B cell (primary cell): Measurements from ENCODE around the gene EMX2. TPM values are rescaled to one million over a fixed set of nuclear protein-coding genes. Genes with fewer than 3 reads are reported as not detected.

Experiments used
- ATAC-seq: fragments of 200-7000 bp; cut with Tn5 transposase; one replicate; pipeline ENCODE4 v1.10.0; 2021; ENCODE audit warnings: low read depth, mild to moderate bottlenecking, moderate number of reproducible peaks, moderate library complexity
- CTCF ChIA-PET: fragments of 350-600 bp; sonication (Branson Sonifier 250); formaldehyde crosslinking; loops from one replicate; lab custom pipeline; 2021; ENCODE audit warnings: antibody characterized with exemption, inconsistent platforms; lab: Charles Lee
- POLR2A ChIA-PET: fragments of 350-600 bp; sonication (Branson Sonifier 250); formaldehyde crosslinking; loops from one replicate; lab custom pipeline; 2021; ENCODE audit warnings: antibody characterized with exemption; lab: Charles Lee
- DNase-seq: peaks from one replicate; pipeline ENCODE4 v3.0.0; 2013
- H2AFZ ChIP-seq: 2 replicates; pipeline ENCODE4 v1.6.1; 2012; ENCODE audit warnings: mild to moderate bottlenecking, low read depth, low read length; ENCODE audit not compliant: insufficient read depth, poor library complexity, severe bottlenecking
- H3K27ac ChIP-seq, 2 donors: 1 replicate in 1 of 2; 2 replicates in 1 of 2; pipeline ENCODE4 v1.5.1; 2012 to 2013; ENCODE audit warnings: low read length in 2 of 2, mild to moderate bottlenecking in 2 of 2, moderate library complexity in 1 of 2
- H3K27me3 ChIP-seq, 4 experiments: fragments of 200-600 bp in 1 of 4; sonication (generic) in 1 of 4; replicated peaks in 1 of 4; 1 replicate in 2 of 4; 2 replicates in 2 of 4; pipeline versions ENCODE4 v1.6.1 to v1.7.0; 2013 to 2016; ENCODE audit warnings: low read length in 3 of 4, mild to moderate bottlenecking in 2 of 4, mixed read lengths in 1 of 4, moderate library complexity in 1 of 4; ENCODE audit not compliant: insufficient read depth in 4 of 4, control insufficient read depth in 3 of 4; ENCODE audit errors: control extremely low read depth in 1 of 4
- H3K36me3 ChIP-seq, 2 experiments: replicated peaks in 1 of 2; 1 replicate in 1 of 2; 2 replicates in 1 of 2; pipeline versions ENCODE4 v1.6.1 to v1.7.1; 2013; ENCODE audit warnings: low read length in 1 of 2; ENCODE audit not compliant: insufficient read depth in 2 of 2, control insufficient read depth in 1 of 2; ENCODE audit errors: control extremely low read depth in 1 of 2, extremely low read depth in 1 of 2
- H3K4me1 ChIP-seq, 2 donors: fragments of 200-600 bp in 1 of 2; sonication (generic) in 1 of 2; 1 replicate in 1 of 2; 2 replicates in 1 of 2; pipeline versions ENCODE4 v1.5.1 to v1.6.1; 2013 to 2017; ENCODE audit warnings: low read length in 2 of 2; ENCODE audit not compliant: control insufficient read depth in 2 of 2, insufficient read depth in 2 of 2
- H3K4me2 ChIP-seq: replicated peaks from 2 replicates; pipeline ENCODE3; 2012; ENCODE audit warnings: mild to moderate bottlenecking, low read depth, low read length; ENCODE audit not compliant: poor library complexity, severe bottlenecking
- H3K4me3 ChIP-seq, 5 experiments: fragments of 200-600 bp in 1 of 5; sonication (generic) in 1 of 5; 1 replicate in 3 of 5; 2 replicates in 2 of 5; pipeline versions ENCODE4 v1.5.1 to v1.7.0; 2011 to 2016; ENCODE audit warnings: low read length in 4 of 5, mild to moderate bottlenecking in 4 of 5, low read depth in 2 of 5, control low read depth in 1 of 5, moderate library complexity in 1 of 5; ENCODE audit not compliant: insufficient read depth in 1 of 5; ENCODE audit errors: control extremely low read depth in 1 of 5, extremely low read depth in 1 of 5
- H3K79me2 ChIP-seq: fragments of 200-600 bp; sonication (generic); one replicate; pipeline ENCODE4 v1.6.0; 2016; ENCODE audit warnings: low read length; ENCODE audit not compliant: control insufficient read depth, insufficient read depth
- H3K9ac ChIP-seq: fragments of 200-600 bp; sonication (generic); 2 replicates; pipeline ENCODE4 v1.6.1; 2017; ENCODE audit warnings: mild to moderate bottlenecking, low read length, moderate library complexity
- H3K9me3 ChIP-seq, 3 donors: one replicate each; pipeline versions ENCODE4 v1.6.1 to v1.7.1; 2013; ENCODE audit warnings: low read length in 2 of 3; ENCODE audit not compliant: control insufficient read depth in 2 of 3, insufficient read depth in 1 of 3; ENCODE audit errors: control extremely low read depth in 1 of 3
- H4K20me1 ChIP-seq: 2 replicates; pipeline ENCODE4 v1.6.0; 2012; ENCODE audit warnings: mild to moderate bottlenecking, low read length; ENCODE audit not compliant: insufficient read depth, control insufficient read depth, poor library complexity, severe bottlenecking
- H3K27ac Mint-ChIP-seq: one replicate; pipeline ENCODE4 v1.8.0; 2021; ENCODE audit warnings: mixed read lengths
- H3K27me3 Mint-ChIP-seq: one replicate; pipeline ENCODE4 v1.8.0; 2021; ENCODE audit warnings: mixed read lengths
- H3K4me1 Mint-ChIP-seq: one replicate; pipeline ENCODE4 v1.8.0; 2021; ENCODE audit warnings: mixed read lengths
- H3K4me3 Mint-ChIP-seq: one replicate; pipeline ENCODE4 v1.8.0; 2021; ENCODE audit warnings: mixed read lengths
- H3K9me3 Mint-ChIP-seq: one replicate; pipeline ENCODE4 v1.8.0; 2022; ENCODE audit warnings: mixed read lengths; ENCODE audit not compliant: insufficient read depth
- EZH2 ChIP-seq: IDR thresholded peaks from 2 replicates; pipeline ENCODE4 v1.6.1; 2012; ENCODE audit warnings: borderline replicate concordance, low read depth, mild to moderate bottlenecking, moderate library complexity, low read length; ENCODE audit not compliant: insufficient read depth, poor library complexity, severe bottlenecking
- WGBS: methylation state at CpG from one replicate; pipeline ENCODE4 v1.1.5; 2013; ENCODE audit warnings: missing lambda C conversion rate; ENCODE audit not compliant: insufficient coverage; 5-methylcytosine and 5-hydroxymethylcytosine counted together
- intact Hi-C: fragments of 100-400 bp; cut with micrococcal nuclease; formaldehyde crosslinking; loops from one replicate; pipeline ENCODE4 v1.10.0; 2022
- polyA plus RNA-seq: library from polyadenylated mRNA; depleted of rRNA; stranded (reverse); fragments of >200 nt; gene quantifications from 2 replicates; pipeline ENCODE4 v1.2.3, GENCODE V29; 2012
- total RNA-seq, 2 donors: library from RNA; stranded (reverse); fragments of 120-200 nt in 1 of 2; gene quantifications; 1 replicate in 1 of 2; 2 replicates in 1 of 2; pipeline versions ENCODE4 v1.2.3 to v1.2.4, GENCODE V29; 2013 to 2022
- TF ChIP-seq, protein P1 (sequence below): fragments of 200-600 bp; IDR thresholded peaks from one replicate; pipeline ENCODE4 v1.8.0; 2022; ENCODE audit warnings: antibody characterized with exemption, mild to moderate bottlenecking

The EMX2 gene
- total and polyA plus RNA-seq, 2 donors (not counting 1 experiment from before 2014, with no cell fraction given) = not detected

GRCh38 chr10:117574498-117575146 lies 32.1 kb downstream of the EMX2 start:
- Histone ChIP-seq H4K20me1 (no peaks in the 10 kb centered on the region), H3K9me3 (no peaks in the 10 kb centered on the region), H3K27me3 (no peaks in the 10 kb centered on the region), H3K36me3 (no peaks in the 10 kb centered on the region), H3K9ac (no peak overlapping the region), H2AFZ (no peak overlapping the region), H3K4me1 (no peaks in the 10 kb centered on the region), H3K27ac (no peak overlapping the region), H3K4me2 (no peak overlapping the region), H3K4me3 (no peak overlapping the region), H3K79me2 (no peaks in the 10 kb centered on the region)
- Mint-ChIP-seq H3K4me1 (no peaks in the 10 kb centered on the region), H3K27ac (no peak overlapping the region), H3K4me3 (no peak overlapping the region), H3K9me3 (no peaks in the 10 kb centered on the region), H3K27me3 (peaks cover 36% of the 10 kb centered on the region)
- ChIA-PET POLR2A (no interaction called here), CTCF (no interaction called here)
- no peak for ATAC-seq
- TF ChIP-seq, protein P1, sequence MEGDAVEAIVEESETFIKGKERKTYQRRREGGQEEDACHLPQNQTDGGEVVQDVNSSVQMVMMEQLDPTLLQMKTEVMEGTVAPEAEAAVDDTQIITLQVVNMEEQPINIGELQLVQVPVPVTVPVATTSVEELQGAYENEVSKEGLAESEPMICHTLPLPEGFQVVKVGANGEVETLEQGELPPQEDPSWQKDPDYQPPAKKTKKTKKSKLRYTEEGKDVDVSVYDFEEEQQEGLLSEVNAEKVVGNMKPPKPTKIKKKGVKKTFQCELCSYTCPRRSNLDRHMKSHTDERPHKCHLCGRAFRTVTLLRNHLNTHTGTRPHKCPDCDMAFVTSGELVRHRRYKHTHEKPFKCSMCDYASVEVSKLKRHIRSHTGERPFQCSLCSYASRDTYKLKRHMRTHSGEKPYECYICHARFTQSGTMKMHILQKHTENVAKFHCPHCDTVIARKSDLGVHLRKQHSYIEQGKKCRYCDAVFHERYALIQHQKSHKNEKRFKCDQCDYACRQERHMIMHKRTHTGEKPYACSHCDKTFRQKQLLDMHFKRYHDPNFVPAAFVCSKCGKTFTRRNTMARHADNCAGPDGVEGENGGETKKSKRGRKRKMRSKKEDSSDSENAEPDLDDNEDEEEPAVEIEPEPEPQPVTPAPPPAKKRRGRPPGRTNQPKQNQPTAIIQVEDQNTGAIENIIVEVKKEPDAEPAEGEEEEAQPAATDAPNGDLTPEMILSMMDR = no peak
- TF ChIP-seq EZH2 = no peak
- DNase-seq = no peak
- intact Hi-C loops = no loop called here
- WGBS = 41% methylated on average over 7 of the region's 11 CpGs

- Histone ChIP-seq H3K36me3 (no peaks in the 10 kb centered on the region), H3K27me3 (no peaks in the 10 kb centered on the region), H3K27ac (no peak overlapping the region), H2AFZ (no peak overlapping the region), H3K4me2 (no peak overlapping the region), H3K9ac (no peak overlapping the region), H4K20me1 (no peaks in the 10 kb centered on the region), H3K79me2 (no peaks in the 10 kb centered on the region), H3K4me3 (no peak overlapping the region), H3K4me1 (no peaks in the 10 kb centered on the region), H3K9me3 (no peaks in the 10 kb centered on the region)
- intact Hi-C loops = no loop called here
- ChIA-PET POLR2A (no interaction called here), CTCF (interaction anchor here (0.6 kb wide), 1 partner anchor 300 kb away, joined by 3 read pairs; no protein-coding TSS in a partner anchor)
- Mint-ChIP-seq H3K27me3 (peaks cover 26% of the 10 kb centered on the region), H3K4me1 (no peaks in the 10 kb centered on the region), H3K9me3 (no peaks in the 10 kb centered on the region), H3K4me3 (no peak overlapping the region), H3K27ac (no peak overlapping the region)
- no peak for TF ChIP-seq EZH2
- TF ChIP-seq, protein P1 = no peak
- DNase-seq = no peak
- ATAC-seq = no peak
- 67% methylated on average over 1 of the region's 3 CpGs for WGBS
These were observed 35.9 kb downstream of the EMX2 start for GRCh38 chr10:117578490-117578889.
